Mesangial cell (primary cell): ENCODE data around the gene TLK1. TPM values are rescaled to one million over a fixed set of nuclear protein-coding genes. Genes with fewer than 3 reads are reported as not detected.

Source experiments
- total RNA-seq: library from RNA; depleted of rRNA; stranded (reverse); fragments of >200 nt; gene quantifications from 2 replicates; pipeline ENCODE4 v1.2.3, GENCODE V29; 2015

TLK1 gene
- 11.5 and 13.0 TPM in 2 replicates for total RNA-seq

GRCh38 chr2:171160119-171160955 is at the start of gene TLK1:
TSS of gene TLK1 (minus strand) at chr2:171160893. CDS start at chr2:171160428, 465 bp downstream.

Other genes with a start within 250 kb of the TLK1 start
- 54.4 and 72.5 TPM in 2 replicates for gene GORASP2, start 231.6 kb downstream of the TLK1 start, total RNA-seq